HCT116 (cell line): ENCODE results near the gene PLD3. TPM values are rescaled to one million over a fixed set of nuclear protein-coding genes. Genes with fewer than 3 reads are reported as not detected.

Experiments
- ATAC-seq: fragments of 200-7000 bp; cut with Tn5 transposase; 2 replicates; pipeline ENCODE4 v1.9.1; 2020; ENCODE audit warnings: mild to moderate bottlenecking, moderate library complexity
- BruUV-seq: library from RNA; stranded (reverse); fragments of 400-500 nt; replicated peaks from 2 replicates; lab custom pipeline; 2021; lab: Mats Ljungman, UMichigan
- CTCF ChIA-PET: fragments of 300-600 bp; sonication (Branson Sonifier 250); formaldehyde crosslinking; loops from one replicate; lab custom pipeline; 2021; ENCODE audit warnings: antibody characterized with exemption; lab: Charles Lee
- POLR2A ChIA-PET: fragments of 300-600, 350-600 bp; sonication (Branson Sonifier 250); formaldehyde crosslinking; loops from one replicate; lab custom pipeline; 2021; ENCODE audit warnings: antibody characterized with exemption; lab: Charles Lee
- RAD21 ChIA-PET, 2 experiments: fragments of 300-600 bp; sonication (Branson Sonifier 250); formaldehyde crosslinking; loops; one replicate each; lab custom pipeline; 2023; ENCODE audit warnings: low total read pairs in 2 of 2; ENCODE audit not compliant: uncharacterized antibody in 2 of 2, unreplicated experiment in 2 of 2, low non-redundant PET in 1 of 2; lab: Charles Lee
- DNase-seq: peaks from one replicate; pipeline ENCODE4 v3.0.0-alpha.2; 2010; ENCODE audit warnings: low read depth, low spot score
- H2AFZ ChIP-seq: fragments of 200-600 bp; shearing (Covaris generic), sonication (generic); 2 replicates; pipeline ENCODE4 v1.6.1; 2017; ENCODE audit warnings: low read depth, mixed run types, mixed read lengths, antibody characterized with exemption, low read length; ENCODE audit not compliant: poor library complexity, severe bottlenecking
- H3K27ac ChIP-seq: 2 replicates; pipeline ENCODE4 v1.5.1; 2012; ENCODE audit warnings: low read depth, low read length
- H3K27me3 ChIP-seq: fragments of 200-600 bp; sonication (generic); 2 replicates; pipeline ENCODE4 v1.6.1; 2016; ENCODE audit warnings: mixed run types, low read length, mixed read lengths; ENCODE audit not compliant: insufficient read depth
- H3K36me3 ChIP-seq, 2 experiments: fragments of 200-500 bp in 1 of 2; fragments of 200-600 bp in 1 of 2; sonication (Bioruptor generic) in 1 of 2; sonication (generic) in 1 of 2; 2 replicates each; pipeline versions ENCODE4 v1.5.1 to v1.6.1; 2014 to 2016; ENCODE audit warnings: low read length in 2 of 2, inconsistent platforms in 1 of 2, mixed read lengths in 1 of 2, mixed run types in 1 of 2; ENCODE audit not compliant: insufficient read depth in 2 of 2, control insufficient read depth in 1 of 2
- H3K4me1 ChIP-seq, 2 experiments: fragments of 200-600 bp in 1 of 2; sonication (generic) in 1 of 2; 2 replicates each; pipeline versions ENCODE4 v1.5.1 to v1.6.1; 2012 to 2017; ENCODE audit warnings: low read length in 2 of 2, inconsistent platforms in 1 of 2, mild to moderate bottlenecking in 1 of 2, mixed read lengths in 1 of 2, mixed run types in 1 of 2, moderate library complexity in 1 of 2; ENCODE audit not compliant: insufficient read depth in 2 of 2, control insufficient read depth in 1 of 2
- H3K4me2 ChIP-seq: fragments of 200-600 bp; sonication (generic); 2 replicates; pipeline ENCODE4 v1.6.1; 2017; ENCODE audit warnings: mixed run types, low read length, mixed read lengths
- H3K4me3 ChIP-seq, 2 experiments: fragments of 200-600 bp in 1 of 2; sonication (generic) in 1 of 2; replicated peaks in 1 of 2; 2 replicates each; pipeline ENCODE4 v1.5.1; 2011 to 2016; ENCODE audit warnings: low read length in 2 of 2, control low read depth in 1 of 2, low read depth in 1 of 2, mild to moderate bottlenecking in 1 of 2, mixed read lengths in 1 of 2, mixed run types in 1 of 2
- H3K79me2 ChIP-seq: fragments of 200-600 bp; sonication (generic); 2 replicates; pipeline ENCODE4 v1.6.1; 2017; ENCODE audit warnings: mild to moderate bottlenecking, mixed run types, low read length, moderate library complexity, mixed read lengths; ENCODE audit not compliant: insufficient read depth
- H3K9ac ChIP-seq: fragments of 200-600 bp; sonication (generic); 2 replicates; pipeline ENCODE4 v1.6.1; 2016; ENCODE audit warnings: low read length, mixed read lengths
- H3K9me2 ChIP-seq: fragments of 200-600 bp; sonication (generic), shearing (Covaris generic); 2 replicates; pipeline ENCODE4 v1.6.1; 2017; ENCODE audit warnings: mixed run types, mild to moderate bottlenecking, moderate library complexity; ENCODE audit not compliant: insufficient read depth
- H3K9me3 ChIP-seq, 2 experiments: fragments of 200-500 bp in 1 of 2; fragments of 200-600 bp in 1 of 2; sonication (Bioruptor generic) in 1 of 2; sonication (generic) in 1 of 2; 2 replicates each; pipeline ENCODE4 v1.6.1; 2014 to 2017; ENCODE audit warnings: low read length in 2 of 2, mixed read lengths in 2 of 2, inconsistent platforms in 1 of 2, low read depth in 1 of 2, mild to moderate bottlenecking in 1 of 2, mixed run types in 1 of 2, moderate library complexity in 1 of 2; ENCODE audit not compliant: control insufficient read depth in 1 of 2, insufficient read depth in 1 of 2
- H4K20me1 ChIP-seq: fragments of 200-600 bp; sonication (generic), shearing (Covaris generic); 2 replicates; pipeline ENCODE4 v1.6.1; 2017; ENCODE audit warnings: mixed run types, mild to moderate bottlenecking, moderate library complexity; ENCODE audit not compliant: insufficient read depth
- CBX3 ChIP-seq: IDR thresholded peaks from 2 replicates; pipeline ENCODE4 v1.6.1; 2012; ENCODE audit warnings: low read depth
- CEBPB ChIP-seq: IDR thresholded peaks from 2 replicates; pipeline ENCODE4 v1.6.1; 2012; ENCODE audit warnings: low read depth
- EGR1 ChIP-seq: IDR thresholded peaks from 2 replicates; pipeline ENCODE4 v1.6.1; 2012; ENCODE audit warnings: low read depth
- ELF1 ChIP-seq: IDR thresholded peaks from 2 replicates; pipeline ENCODE4 v1.6.1; 2012; ENCODE audit warnings: low read depth, borderline replicate concordance
- EZH2phosphoT487 ChIP-seq: fragments of 200-600 bp; IDR thresholded peaks from 2 replicates; pipeline ENCODE4 v1.6.1; 2018; ENCODE audit warnings: antibody characterized with exemption, borderline replicate concordance
- SRF ChIP-seq: IDR thresholded peaks from 2 replicates; pipeline ENCODE4 v1.6.1; 2012; ENCODE audit warnings: low read depth
- TCF7L2 ChIP-seq: IDR thresholded peaks from 2 replicates; pipeline ENCODE4 v1.7.0; 2011; ENCODE audit warnings: borderline replicate concordance, inconsistent platforms; ENCODE audit not compliant: insufficient read depth, insufficient read length; ENCODE audit errors: extremely low read depth
- YY1 ChIP-seq: IDR thresholded peaks from 2 replicates; pipeline ENCODE4 v1.6.1; 2011; ENCODE audit warnings: low read length, low read depth, moderate library complexity, mild to moderate bottlenecking; ENCODE audit not compliant: insufficient replicate concordance; ENCODE audit errors: extremely low read depth
- ZFX ChIP-seq: fragments of 450-650 bp; IDR thresholded peaks from 2 replicates; pipeline ENCODE4 v1.6.1; 2017
- ZNF274 ChIP-seq: fragments of 200-500 bp; sonication (Bioruptor generic); IDR thresholded peaks from 2 replicates; pipeline ENCODE4 v1.6.1; 2014; ENCODE audit warnings: mild to moderate bottlenecking, low read depth, low read length, inconsistent platforms
- intact Hi-C: fragments of 100-400 bp; cut with micrococcal nuclease; formaldehyde crosslinking; loops from 2 replicates; pipeline ENCODE4 v1.10.0; 2022
- total RNA-seq: library from RNA; stranded (reverse); gene quantifications from one replicate; pipeline ENCODE4 v1.2.1, GENCODE V29; 2021; ENCODE audit not compliant: unreplicated experiment
- TF ChIP-seq, protein P1 (sequence below): IDR thresholded peaks from 2 replicates; pipeline ENCODE4 v1.6.1; 2011; ENCODE audit warnings: mild to moderate bottlenecking, low read length, moderate library complexity; ENCODE audit not compliant: insufficient replicate concordance; ENCODE audit errors: extremely low read depth
- TF ChIP-seq, protein P2 (sequence below): IDR thresholded peaks from 2 replicates; pipeline ENCODE4 v1.6.1; 2012
- TF ChIP-seq, protein P3 (sequence below), 3 experiments: fragments of 200-600 bp in 1 of 3; sonication (generic) in 1 of 3; IDR thresholded peaks in 2 of 3; conservative IDR thresholded peaks in 1 of 3; 2 replicates each; pipeline ENCODE4 v1.5.1; 2012 to 2017; ENCODE audit warnings: low read depth in 2 of 3, low read length in 2 of 3, antibody characterized with exemption in 1 of 3, borderline replicate concordance in 1 of 3, control low read depth in 1 of 3, mild to moderate bottlenecking in 1 of 3, mixed read lengths in 1 of 3, mixed run types in 1 of 3, moderate library complexity in 1 of 3; ENCODE audit not compliant: insufficient read depth in 1 of 3
- TF ChIP-seq, protein P4 (sequence below): IDR thresholded peaks from 2 replicates; pipeline ENCODE4 v1.6.1; 2012; ENCODE audit warnings: low read depth
- TF ChIP-seq, protein P5 (sequence below): IDR thresholded peaks from 2 replicates; pipeline ENCODE4 v1.6.1; 2012

PLD3 gene
- total RNA-seq, 1 experiment from 2014 or later, result 123 TPM

DNA sequence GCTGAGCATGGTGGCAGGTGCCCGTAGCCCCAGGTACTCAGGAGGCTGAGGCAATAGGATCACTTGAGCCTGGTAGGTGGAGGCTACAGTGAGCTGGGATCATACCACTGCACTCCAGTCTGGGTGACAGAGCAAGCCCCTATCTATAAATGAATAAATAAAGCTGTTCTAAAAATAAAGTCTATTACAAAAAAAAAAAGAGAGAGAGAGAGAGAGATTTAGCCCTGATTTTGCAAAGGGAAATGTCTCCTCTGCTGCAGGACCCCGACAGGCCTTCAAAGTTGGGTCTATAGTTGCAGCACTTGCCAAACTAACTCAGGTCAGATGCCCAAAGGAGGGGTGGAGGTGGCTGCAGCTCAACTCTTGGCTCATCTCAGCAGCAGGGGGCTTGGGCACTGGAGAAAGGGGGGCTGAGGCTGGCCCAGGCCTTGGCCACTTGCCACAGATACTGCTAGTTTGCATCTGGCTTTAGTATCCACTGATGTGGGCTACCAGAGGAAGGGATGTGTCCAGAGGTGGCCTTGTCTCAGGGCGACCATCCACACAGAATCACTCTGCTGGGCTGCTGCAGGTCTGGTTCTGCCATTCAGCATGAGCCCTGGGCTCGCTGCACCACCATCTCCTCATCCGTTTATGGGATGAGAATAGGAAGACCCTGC, 32.6 kb upstream of the PLD3 start:
- H4K20me1 ChIP-seq, result no peaks in the 10 kb centered on the region
- H3K36me3 ChIP-seq, result peaks cover 0 to 5% of the 10 kb centered on the region in 2 experiments; a peak in 2 of 4 replicates
- H3K79me2 ChIP-seq, result no peaks in the 10 kb centered on the region
- no peak overlapping the region for H3K27ac ChIP-seq
- ChIA-PET CTCF (interaction anchor here (1.1 kb wide), 1 partner anchor 11 kb away, joined by 4 read pairs; no protein-coding TSS in a partner anchor), POLR2A (no interaction called here), RAD21 (no interaction called here)
- no peak overlapping the region for H3K9ac ChIP-seq
- no TSS peak for BruUV-seq
- intact Hi-C loops, result no loop called here
- no peaks in the 10 kb centered on the region for H3K4me1 ChIP-seq
- no peaks in the 10 kb centered on the region for H3K9me2 ChIP-seq
- H3K9me3 ChIP-seq, result no peaks in the 10 kb centered on the region
- H3K4me2 ChIP-seq, result no peak overlapping the region
- no peak for TF ChIP-seq TCF7L2
- TF ChIP-seq ZFX, result no peak
- no peak for TF ChIP-seq ELF1
- no peak for TF ChIP-seq EZH2phosphoT487
- no peak for TF ChIP-seq ZNF274
- no peak for TF ChIP-seq CBX3
- TF ChIP-seq EGR1, result no peak
- TF ChIP-seq, protein P1, sequence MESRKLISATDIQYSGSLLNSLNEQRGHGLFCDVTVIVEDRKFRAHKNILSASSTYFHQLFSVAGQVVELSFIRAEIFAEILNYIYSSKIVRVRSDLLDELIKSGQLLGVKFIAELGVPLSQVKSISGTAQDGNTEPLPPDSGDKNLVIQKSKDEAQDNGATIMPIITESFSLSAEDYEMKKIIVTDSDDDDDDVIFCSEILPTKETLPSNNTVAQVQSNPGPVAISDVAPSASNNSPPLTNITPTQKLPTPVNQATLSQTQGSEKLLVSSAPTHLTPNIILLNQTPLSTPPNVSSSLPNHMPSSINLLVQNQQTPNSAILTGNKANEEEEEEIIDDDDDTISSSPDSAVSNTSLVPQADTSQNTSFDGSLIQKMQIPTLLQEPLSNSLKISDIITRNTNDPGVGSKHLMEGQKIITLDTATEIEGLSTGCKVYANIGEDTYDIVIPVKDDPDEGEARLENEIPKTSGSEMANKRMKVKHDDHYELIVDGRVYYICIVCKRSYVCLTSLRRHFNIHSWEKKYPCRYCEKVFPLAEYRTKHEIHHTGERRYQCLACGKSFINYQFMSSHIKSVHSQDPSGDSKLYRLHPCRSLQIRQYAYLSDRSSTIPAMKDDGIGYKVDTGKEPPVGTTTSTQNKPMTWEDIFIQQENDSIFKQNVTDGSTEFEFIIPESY, result no peak
- TF ChIP-seq, protein P2, sequence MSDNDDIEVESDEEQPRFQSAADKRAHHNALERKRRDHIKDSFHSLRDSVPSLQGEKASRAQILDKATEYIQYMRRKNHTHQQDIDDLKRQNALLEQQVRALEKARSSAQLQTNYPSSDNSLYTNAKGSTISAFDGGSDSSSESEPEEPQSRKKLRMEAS, result no peak
- no peak for TF ChIP-seq CEBPB
- no peak for TF ChIP-seq YY1
- TF ChIP-seq, protein P3, sequence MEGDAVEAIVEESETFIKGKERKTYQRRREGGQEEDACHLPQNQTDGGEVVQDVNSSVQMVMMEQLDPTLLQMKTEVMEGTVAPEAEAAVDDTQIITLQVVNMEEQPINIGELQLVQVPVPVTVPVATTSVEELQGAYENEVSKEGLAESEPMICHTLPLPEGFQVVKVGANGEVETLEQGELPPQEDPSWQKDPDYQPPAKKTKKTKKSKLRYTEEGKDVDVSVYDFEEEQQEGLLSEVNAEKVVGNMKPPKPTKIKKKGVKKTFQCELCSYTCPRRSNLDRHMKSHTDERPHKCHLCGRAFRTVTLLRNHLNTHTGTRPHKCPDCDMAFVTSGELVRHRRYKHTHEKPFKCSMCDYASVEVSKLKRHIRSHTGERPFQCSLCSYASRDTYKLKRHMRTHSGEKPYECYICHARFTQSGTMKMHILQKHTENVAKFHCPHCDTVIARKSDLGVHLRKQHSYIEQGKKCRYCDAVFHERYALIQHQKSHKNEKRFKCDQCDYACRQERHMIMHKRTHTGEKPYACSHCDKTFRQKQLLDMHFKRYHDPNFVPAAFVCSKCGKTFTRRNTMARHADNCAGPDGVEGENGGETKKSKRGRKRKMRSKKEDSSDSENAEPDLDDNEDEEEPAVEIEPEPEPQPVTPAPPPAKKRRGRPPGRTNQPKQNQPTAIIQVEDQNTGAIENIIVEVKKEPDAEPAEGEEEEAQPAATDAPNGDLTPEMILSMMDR (IDR thresholded peaks at IDR 0.05 in 2 of 3, conservative IDR thresholded peaks at IDR 0.05 in 1 of 3; ENCODE audit: borderline replicate concordance in 1 of 3, insufficient read depth in 1 of 3, low read depth in 2 of 3, low read length in 2 of 3), result no peak
- TF ChIP-seq, protein P4, sequence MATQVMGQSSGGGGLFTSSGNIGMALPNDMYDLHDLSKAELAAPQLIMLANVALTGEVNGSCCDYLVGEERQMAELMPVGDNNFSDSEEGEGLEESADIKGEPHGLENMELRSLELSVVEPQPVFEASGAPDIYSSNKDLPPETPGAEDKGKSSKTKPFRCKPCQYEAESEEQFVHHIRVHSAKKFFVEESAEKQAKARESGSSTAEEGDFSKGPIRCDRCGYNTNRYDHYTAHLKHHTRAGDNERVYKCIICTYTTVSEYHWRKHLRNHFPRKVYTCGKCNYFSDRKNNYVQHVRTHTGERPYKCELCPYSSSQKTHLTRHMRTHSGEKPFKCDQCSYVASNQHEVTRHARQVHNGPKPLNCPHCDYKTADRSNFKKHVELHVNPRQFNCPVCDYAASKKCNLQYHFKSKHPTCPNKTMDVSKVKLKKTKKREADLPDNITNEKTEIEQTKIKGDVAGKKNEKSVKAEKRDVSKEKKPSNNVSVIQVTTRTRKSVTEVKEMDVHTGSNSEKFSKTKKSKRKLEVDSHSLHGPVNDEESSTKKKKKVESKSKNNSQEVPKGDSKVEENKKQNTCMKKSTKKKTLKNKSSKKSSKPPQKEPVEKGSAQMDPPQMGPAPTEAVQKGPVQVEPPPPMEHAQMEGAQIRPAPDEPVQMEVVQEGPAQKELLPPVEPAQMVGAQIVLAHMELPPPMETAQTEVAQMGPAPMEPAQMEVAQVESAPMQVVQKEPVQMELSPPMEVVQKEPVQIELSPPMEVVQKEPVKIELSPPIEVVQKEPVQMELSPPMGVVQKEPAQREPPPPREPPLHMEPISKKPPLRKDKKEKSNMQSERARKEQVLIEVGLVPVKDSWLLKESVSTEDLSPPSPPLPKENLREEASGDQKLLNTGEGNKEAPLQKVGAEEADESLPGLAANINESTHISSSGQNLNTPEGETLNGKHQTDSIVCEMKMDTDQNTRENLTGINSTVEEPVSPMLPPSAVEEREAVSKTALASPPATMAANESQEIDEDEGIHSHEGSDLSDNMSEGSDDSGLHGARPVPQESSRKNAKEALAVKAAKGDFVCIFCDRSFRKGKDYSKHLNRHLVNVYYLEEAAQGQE, result no peak
- TF ChIP-seq SRF, result no peak
- TF ChIP-seq, protein P5, sequence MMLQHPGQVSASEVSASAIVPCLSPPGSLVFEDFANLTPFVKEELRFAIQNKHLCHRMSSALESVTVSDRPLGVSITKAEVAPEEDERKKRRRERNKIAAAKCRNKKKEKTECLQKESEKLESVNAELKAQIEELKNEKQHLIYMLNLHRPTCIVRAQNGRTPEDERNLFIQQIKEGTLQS, result no peak
- no peak for DNase-seq
- ATAC-seq, result no peak
- H3K27me3 ChIP-seq, result no peaks in the 10 kb centered on the region
- H3K4me3 ChIP-seq, result no peak overlapping the region
- H2AFZ ChIP-seq, result no peak overlapping the region
